HG02970 (cell line): ENCODE results near the gene ARMC10.
"Not testable (repeated sequence)": the region's sequence is repeated elsewhere in the genome, so short reads cannot be mapped to it uniquely, and the experiment has no call there.

Experiments used
- ATAC-seq: cut with Tn5 transposase; IDR thresholded peaks from one replicate; pipeline ENCODE4 v1.9.1; 2021; ENCODE audit warnings: mild to moderate bottlenecking, moderate library complexity, moderate number of reproducible peaks; ENCODE audit not compliant: unreplicated experiment, low FRiP score

The ARMC10 gene

GRCh38 chr7:103074519-103075336 lies at the start of gene ARMC10, which contains the start of gene FBXL13:
TSS of gene ARMC10 (plus strand) at chr7:103075140. CDS start at chr7:103075273, 133 bp downstream.
TSS of gene FBXL13 (minus strand) at chr7:103074796.
- ATAC-seq = peak; percentile 88

- ATAC-seq = no peak
Measured at GRCh38 chr7:103025341-103025740, 49.6 kb upstream of the ARMC10 start.

- ATAC-seq = no peak
Measured at GRCh38 chr7:103031024-103031423, 43.9 kb upstream of the ARMC10 start.

- ATAC-seq = no peak
Measured at GRCh38 chr7:103031781-103032180, 43.2 kb upstream of the ARMC10 start.

GRCh38 chr7:103034318-103034717 lies 40.6 kb upstream of the ARMC10 start:
- not testable (repeated sequence) for ATAC-seq

GRCh38 chr7:103037476-103037822 lies 37.5 kb upstream of the ARMC10 start:
- ATAC-seq = no peak

GRCh38 chr7:103037823-103038739 lies 36.9 kb upstream of the ARMC10 start:
- ATAC-seq = not testable (repeated sequence)

- not testable (repeated sequence) for ATAC-seq
Measured at GRCh38 chr7:103041815-103042214, 33.1 kb upstream of the ARMC10 start.

GRCh38 chr7:103048833-103049232 lies 26.1 kb upstream of the ARMC10 start:
- ATAC-seq = no peak

GRCh38 chr7:103051519-103051918 lies 23.4 kb upstream of the ARMC10 start:
- ATAC-seq = no peak

GRCh38 chr7:103056006-103056405 lies 18.9 kb upstream of the ARMC10 start:
- not testable (repeated sequence) for ATAC-seq

- no peak for ATAC-seq
Measured at GRCh38 chr7:103058122-103058521, 16.8 kb upstream of the ARMC10 start.

- no peak for ATAC-seq
Measured at GRCh38 chr7:103059471-103059870, 15.5 kb upstream of the ARMC10 start.

- ATAC-seq = no peak
Measured at GRCh38 chr7:103063895-103064294, 11.0 kb upstream of the ARMC10 start.

GRCh38 chr7:103065667-103066066 lies 9.3 kb upstream of the ARMC10 start:
- ATAC-seq = no peak

- ATAC-seq = no peak
Measured at GRCh38 chr7:103068414-103069403, 6.2 kb upstream of the ARMC10 start.

GRCh38 chr7:103071000-103071399 lies 3.9 kb upstream of the ARMC10 start:
- ATAC-seq = no peak

GRCh38 chr7:103073989-103074518 lies 886 bp upstream of the ARMC10 start:
- no peak for ATAC-seq

- ATAC-seq = peak; percentile 50
Measured at GRCh38 chr7:103075337-103075918, 488 bp downstream of the ARMC10 start.
